Measurements from ENCODE around the gene ADAMTS10.
A peak's percentile ranks its signal among the peaks of the same experiment; 100 is the strongest.
"Not testable (repeated sequence)": the region's sequence is repeated elsewhere in the genome, so short reads cannot be mapped to it uniquely, and the experiment has no call there.

ADAMTS10 gene

DNA sequence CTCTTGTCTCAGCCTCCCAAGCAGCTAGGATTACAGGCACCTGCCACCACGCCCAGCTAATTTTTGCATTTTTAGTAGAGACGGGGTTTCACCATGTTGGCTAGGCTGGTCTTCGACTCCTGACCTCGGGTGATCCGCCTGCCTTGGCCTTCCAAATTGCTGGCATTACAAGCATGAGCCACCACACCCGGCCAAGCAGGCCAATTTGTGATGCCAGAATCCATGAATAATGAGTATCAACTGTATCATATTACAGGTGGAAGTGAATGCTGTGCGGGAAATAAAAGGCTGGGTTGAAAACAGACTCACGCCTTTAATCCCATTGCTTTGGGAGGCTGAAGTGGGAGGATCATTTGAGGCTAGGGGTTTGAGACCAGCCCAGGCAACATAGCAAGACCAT is 16.3 kb upstream of the ADAMTS10 start:
- no peak for DNase-seq (ENCODE audit: low spot score)

DNA sequence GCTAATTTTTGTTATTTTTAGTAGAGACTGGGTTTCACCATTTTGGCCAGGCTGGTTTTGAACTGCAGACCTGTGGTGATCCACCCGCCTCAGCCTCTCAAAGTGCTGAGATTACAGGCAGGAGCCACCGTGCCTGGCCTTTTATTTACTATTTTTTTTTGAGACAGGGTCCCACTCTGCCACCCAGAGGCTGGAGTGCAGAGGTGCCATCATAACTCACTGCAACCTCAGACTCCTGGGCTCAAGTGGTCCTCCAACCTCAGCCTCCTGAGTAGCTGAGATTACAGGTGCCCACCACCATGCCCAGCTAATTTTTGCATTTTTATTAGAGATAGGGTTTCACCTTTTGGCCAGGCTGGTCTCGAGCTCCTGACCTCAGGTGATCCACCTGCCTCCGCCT is 12.4 kb upstream of the ADAMTS10 start:
- not testable (repeated sequence) for DNase-seq (ENCODE audit: low spot score)

DNA sequence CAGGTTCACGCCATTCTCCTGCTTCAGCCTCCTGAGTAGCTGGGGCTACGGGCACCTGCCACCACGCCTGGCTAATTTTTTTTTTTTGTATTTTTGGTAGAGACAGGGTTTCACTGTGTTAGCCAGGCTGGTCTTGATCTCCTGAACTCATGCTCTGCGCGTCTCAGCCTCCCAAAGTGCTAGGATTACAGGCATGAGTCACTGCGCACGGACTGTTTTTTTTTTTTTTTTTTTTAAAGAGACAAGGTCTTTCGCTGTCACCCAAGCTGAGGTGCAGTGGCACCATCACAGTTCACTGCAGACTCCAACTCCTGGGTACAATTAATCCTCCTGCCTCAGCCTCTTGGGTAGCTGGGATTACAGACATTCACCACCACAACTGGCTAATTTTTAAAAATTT is 8.2 kb upstream of the ADAMTS10 start:
- DNase-seq (ENCODE audit: low spot score) = no peak

GRCh38 chr19:8617984-8618383 is 7.5 kb upstream of the ADAMTS10 start:
- DNase-seq (ENCODE audit: low spot score) = no peak

GRCh38 chr19:8617325-8617724 is 6.8 kb upstream of the ADAMTS10 start:
- not testable (repeated sequence) for DNase-seq (ENCODE audit: low spot score)

GRCh38 chr19:8616861-8617260 is 6.3 kb upstream of the ADAMTS10 start:
- no peak for DNase-seq (ENCODE audit: low spot score)

DNA sequence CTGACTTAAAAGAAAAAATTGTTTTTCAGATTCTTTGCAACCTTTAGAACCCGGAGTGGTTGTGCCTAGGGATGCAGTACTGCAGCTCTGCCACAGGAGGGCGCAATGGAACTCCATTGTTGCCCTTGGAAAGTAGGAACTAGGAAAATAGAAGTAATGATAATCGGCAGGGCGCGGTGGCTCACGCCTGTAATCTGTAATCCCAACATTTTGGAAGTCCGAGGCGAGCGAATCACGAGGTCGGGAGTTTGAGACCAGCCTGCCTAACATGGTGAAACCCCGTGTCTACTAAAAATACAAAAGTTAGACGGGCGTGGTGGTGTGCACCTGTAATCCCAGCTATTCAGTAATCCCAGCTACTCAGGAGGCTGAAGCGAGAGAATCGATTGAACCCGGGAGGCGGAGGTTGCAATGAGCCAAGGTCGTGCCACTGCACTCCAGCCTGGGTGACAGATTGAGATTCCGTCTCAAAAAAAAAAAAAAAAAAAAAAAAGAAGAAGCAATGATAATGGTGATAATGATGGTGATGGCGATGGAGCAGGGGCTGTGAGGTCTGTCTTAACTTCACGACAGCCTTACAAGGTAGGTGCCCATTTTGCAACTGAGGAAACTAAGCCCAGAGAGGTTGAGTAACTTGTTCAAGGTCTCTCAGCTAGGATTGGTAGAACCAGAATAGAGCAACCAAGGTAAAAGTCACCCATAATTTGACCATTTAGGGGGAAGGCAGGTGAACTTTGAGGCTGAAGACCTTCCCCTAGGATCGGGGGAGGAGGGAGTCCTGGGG is 5.5 kb upstream of the ADAMTS10 start:
- peak; percentile 58 for DNase-seq (ENCODE audit: low spot score)

DNA sequence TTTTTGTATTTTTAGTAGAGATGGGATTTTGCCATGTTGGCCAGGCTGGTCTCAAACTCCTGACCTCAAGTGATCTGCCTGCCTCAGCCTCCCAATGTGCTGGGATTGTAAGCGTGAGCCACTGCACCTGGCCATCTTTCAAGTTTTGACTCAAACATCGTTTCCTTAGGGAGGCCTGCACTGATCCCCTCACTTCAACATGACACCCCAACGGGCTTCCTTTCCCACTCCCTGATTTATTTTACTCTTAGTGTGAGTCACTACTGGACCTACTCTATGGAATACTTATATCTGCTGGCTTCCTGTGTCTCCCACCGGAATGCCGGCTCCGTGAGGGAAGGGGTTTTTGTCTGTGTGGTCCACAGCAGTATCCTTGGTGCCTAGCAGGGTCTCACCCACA is 4.5 kb upstream of the ADAMTS10 start:
- DNase-seq (ENCODE audit: low spot score) = no peak

GRCh38 chr19:8614455-8614854 is 3.9 kb upstream of the ADAMTS10 start:
- no peak for DNase-seq (ENCODE audit: low spot score)

GRCh38 chr19:8612807-8613171 is 2.3 kb upstream of the ADAMTS10 start:
- DNase-seq (ENCODE audit: low spot score) = no peak

DNA sequence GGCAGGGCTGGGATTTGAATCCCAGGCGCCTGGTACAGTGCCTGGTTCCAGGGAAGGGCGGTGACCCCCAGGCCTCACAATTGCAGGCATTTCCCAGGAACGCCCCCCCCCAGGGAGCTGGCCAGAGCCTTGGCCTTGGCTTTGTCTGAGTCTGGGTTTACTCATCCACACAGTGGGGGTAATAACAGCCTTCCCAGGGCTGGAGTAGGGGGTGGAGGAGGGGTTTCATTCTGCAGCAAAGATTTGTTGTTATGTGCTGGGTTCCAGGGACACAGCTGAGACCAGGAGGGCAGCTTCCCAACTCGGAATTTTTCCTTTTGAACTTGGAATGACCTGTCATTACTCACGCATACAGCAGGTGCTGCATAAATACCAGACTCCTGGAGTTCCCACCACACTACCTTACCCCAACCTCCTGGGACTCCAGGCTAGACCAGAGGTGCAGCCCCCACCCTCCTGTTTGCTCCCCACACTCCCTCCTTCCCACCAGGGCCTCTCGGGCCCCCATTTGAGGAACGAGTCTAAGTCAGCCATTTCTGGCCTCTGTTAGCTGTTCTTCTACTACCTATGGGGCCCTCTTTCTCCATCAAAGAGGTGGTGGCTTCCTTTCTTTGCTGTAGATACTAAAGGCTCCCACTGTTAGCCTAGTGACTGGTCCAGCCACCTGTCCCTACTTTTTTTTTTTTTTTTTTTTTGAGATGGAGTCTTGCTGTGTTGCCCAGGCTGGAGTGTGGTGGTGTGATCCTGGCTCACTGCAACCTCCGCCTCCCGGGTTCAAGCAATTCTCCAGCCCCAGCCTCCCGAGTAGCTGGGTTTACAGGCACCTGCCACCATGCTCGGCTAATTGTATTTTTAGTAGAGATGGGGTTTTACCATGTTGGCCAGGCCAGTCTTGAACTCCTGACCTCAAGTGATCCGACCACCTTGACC is 1.6 kb upstream of the ADAMTS10 start:
- DNase-seq (ENCODE audit: low spot score) = no peak

- no peak for DNase-seq (ENCODE audit: low spot score)
Measured at GRCh38 chr19:8611391-8611876, 919 bp upstream of the ADAMTS10 start.

DNA sequence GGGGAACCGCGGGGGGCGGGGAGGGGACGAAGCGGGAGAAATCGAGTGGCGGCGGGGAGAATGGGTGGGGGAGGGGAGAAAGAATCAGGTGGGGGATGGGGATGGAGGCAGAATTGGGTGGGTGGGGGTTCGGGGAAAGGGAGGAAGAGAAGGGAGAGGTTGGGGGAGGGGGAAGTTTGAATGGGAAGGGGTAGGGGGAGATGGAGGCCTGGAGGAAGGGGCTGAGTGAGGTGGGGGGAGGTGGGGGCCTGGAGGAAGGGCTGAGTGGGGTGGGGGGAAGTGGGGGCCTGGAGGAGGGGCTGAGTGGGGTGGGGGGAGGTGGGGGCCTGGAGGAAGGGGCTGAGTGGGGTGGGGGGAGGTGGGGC is 403 bp upstream of the ADAMTS10 start:
- no peak for DNase-seq (ENCODE audit: low spot score)

- DNase-seq (ENCODE audit: low spot score) = peak; percentile 17
Measured at GRCh38 chr19:8609279-8610040, 1.1 kb downstream of the ADAMTS10 start.

- no peak for DNase-seq (ENCODE audit: low spot score)
Measured at GRCh38 chr19:8608941-8609278, 1.6 kb downstream of the ADAMTS10 start.

- no peak for DNase-seq (ENCODE audit: low spot score)
Measured at GRCh38 chr19:8607386-8607785, 3.1 kb downstream of the ADAMTS10 start.

- no peak for DNase-seq (ENCODE audit: low spot score)
Measured at GRCh38 chr19:8605514-8605913, 5.0 kb downstream of the ADAMTS10 start.

GRCh38 chr19:8601796-8602195 is 8.7 kb downstream of the ADAMTS10 start:
- DNase-seq (ENCODE audit: low spot score) = no peak

- no peak for DNase-seq (ENCODE audit: low spot score)
Measured at GRCh38 chr19:8600816-8601215, 9.7 kb downstream of the ADAMTS10 start.

DNA sequence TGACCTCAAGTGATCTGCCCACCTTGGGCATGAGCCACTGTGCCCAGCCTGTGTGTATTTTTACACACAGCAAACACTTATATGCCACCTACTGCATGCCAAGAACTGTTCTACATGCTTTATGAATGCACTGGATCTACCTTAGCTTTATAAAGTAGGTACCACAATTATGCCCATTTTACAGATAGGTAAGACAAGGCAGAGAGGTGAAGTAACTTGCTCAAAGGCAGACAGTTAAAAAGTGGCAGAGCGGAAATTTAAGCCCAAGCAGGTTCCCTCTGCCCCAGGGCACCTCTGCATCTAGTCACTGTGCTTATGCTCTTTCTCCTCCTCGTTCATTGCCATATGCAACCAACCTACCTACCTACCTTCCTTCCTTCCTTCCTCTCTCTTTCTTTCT is 10.5 kb downstream of the ADAMTS10 start:
- DNase-seq (ENCODE audit: low spot score) = no peak

GRCh38 chr19:8596168-8596567 is 14.3 kb downstream of the ADAMTS10 start:
- no peak for DNase-seq (ENCODE audit: low spot score)

GRCh38 chr19:8595651-8596050 is 14.9 kb downstream of the ADAMTS10 start:
- no peak for DNase-seq (ENCODE audit: low spot score)

DNA sequence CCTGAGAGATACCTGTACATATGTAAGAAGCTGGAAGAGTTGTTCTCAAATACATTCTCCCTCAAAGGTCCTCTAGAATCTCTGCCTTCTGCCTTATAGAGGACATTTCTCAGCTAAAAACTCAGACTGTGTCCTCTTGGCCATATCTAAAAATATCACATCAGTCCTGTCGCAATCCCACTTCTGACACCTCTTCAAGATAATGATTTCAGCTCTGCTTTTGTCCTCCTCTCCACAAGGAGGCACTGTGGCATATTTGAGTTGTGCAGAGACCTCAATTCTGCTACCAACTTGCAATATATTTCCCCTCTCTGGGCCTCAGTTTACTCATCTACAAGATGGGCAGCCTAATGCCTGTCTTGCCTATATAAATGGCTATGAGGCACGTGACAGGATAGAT is 16.6 kb downstream of the ADAMTS10 start:
- no peak for DNase-seq (ENCODE audit: low spot score)

Data from CD4-positive, alpha-beta T cell treated with Interleukin-2 at 100 ng/mL for 4 hours (primary cell).